HG03196 (cell line): ENCODE results near the gene SNCG.
"Not testable (repeated sequence)": the region's sequence is repeated elsewhere in the genome, so short reads cannot be mapped to it uniquely, and the experiment has no call there.

Experiments
- ATAC-seq: cut with Tn5 transposase; IDR thresholded peaks from one replicate; pipeline ENCODE4 v1.9.1; 2021; ENCODE audit not compliant: unreplicated experiment

The SNCG gene

GRCh38 chr10:86958116-86958900 is at the start of gene SNCG:
Gene SNCG, plus strand, starts transcription at chr10:86958599. Its CDS starts 99 bp downstream, at chr10:86958698.
- no peak for ATAC-seq

GRCh38 chr10:86914734-86915133 is 43.7 kb upstream of the SNCG start:
- no peak for ATAC-seq

- ATAC-seq, result no peak
These were observed 40.4 kb upstream of the SNCG start for GRCh38 chr10:86918022-86918471.

DNA sequence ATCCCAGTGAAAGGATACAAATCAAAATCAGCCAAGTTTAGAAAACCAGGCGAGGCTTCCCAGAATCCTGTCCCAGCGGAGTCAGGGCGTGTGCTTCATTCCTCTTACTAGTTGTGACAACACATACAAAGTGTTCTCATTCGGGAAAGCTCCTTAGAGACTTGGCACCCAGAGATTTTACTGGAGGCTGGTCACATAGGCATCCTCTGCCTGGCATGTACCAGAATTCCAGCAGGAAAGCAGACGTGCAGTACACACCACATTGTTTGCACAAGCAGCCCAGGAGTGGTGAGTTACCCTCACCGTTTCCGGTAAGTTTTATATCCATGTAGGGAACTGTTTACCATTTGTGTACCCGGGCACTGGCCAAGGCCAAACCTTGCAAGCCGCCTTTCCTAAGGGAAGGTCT is 35.8 kb upstream of the SNCG start:
- ATAC-seq, result no peak

GRCh38 chr10:86929468-86930380 is 28.7 kb upstream of the SNCG start:
- no peak for ATAC-seq

GRCh38 chr10:86931872-86932271 is 26.5 kb upstream of the SNCG start:
- no peak for ATAC-seq

DNA sequence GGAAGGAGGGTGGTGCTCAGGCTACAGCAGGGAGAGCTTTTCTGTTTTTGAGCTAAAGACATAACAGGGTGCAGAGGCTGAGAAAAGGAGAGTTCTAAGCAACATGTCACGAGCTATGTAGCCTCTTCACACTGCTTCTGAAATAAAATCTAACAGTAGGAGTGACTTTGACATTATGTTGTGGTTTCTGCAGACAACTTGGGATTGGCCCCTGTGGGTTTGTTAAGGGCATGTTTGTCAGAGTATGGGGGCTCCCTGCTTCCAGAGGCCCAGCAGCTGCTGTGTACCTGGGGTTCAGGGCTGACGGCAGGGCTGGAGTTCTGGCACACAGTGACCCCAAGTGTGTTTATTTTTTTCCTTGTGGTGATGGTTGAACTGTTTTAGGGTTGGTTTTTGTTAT is 25.7 kb upstream of the SNCG start:
- no peak for ATAC-seq

GRCh38 chr10:86934162-86934711 is 24.2 kb upstream of the SNCG start:
- ATAC-seq, result not testable (repeated sequence)

- no peak for ATAC-seq
These were observed 21.5 kb upstream of the SNCG start for GRCh38 chr10:86936661-86937501.

DNA sequence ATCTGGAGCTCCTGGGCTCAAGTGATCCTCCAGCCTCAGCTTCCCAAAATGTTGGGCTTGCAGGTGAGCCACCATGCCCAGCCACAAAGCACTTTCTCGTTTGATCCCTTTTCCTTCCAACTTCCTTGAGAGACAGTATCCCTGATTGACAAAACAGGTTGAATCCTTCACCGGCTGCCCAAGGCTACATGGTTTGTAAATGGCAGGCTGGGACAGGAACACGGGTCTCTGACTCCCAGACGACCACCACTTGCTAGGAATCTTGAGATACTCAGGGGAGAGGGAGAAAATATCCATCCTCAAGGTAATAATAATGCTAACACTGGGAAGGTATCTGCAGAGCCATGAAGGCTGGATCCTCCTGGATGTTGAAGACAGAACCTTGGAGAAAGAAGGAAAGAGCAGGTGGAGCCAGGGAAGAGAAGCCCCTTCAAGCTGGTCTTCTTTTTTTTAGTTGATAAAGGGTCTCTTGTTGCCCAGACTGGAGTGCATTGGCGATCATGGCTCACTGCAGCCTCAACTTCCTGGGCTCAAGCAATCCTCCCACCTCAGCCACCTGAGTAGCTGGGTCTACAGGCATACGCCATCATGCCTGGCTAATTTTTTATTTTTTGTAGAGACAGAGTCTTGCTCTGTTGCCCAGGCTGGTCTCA is 20.8 kb upstream of the SNCG start:
- no peak for ATAC-seq

DNA sequence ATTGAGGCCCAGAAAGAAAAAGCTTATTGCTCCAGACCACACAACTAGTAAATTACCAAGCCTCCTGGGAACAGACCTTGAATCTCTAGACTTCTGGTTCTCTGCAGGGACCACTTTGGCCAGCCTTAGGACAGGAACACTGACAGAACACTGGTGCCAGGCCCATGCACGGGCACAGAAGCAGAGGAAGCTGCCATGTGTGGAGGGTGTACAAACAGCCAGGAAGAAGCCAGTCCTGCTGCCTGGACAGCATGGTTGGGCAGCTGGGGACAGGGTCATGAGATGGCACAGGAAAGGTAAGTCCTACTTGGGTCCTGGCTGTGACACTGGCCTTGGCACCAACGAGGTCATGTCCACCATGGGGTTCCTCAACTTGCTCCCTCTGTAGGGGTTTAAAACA is 20.1 kb upstream of the SNCG start:
- ATAC-seq, result no peak

GRCh38 chr10:86940076-86940475 is 18.3 kb upstream of the SNCG start:
- not testable (repeated sequence) for ATAC-seq

DNA sequence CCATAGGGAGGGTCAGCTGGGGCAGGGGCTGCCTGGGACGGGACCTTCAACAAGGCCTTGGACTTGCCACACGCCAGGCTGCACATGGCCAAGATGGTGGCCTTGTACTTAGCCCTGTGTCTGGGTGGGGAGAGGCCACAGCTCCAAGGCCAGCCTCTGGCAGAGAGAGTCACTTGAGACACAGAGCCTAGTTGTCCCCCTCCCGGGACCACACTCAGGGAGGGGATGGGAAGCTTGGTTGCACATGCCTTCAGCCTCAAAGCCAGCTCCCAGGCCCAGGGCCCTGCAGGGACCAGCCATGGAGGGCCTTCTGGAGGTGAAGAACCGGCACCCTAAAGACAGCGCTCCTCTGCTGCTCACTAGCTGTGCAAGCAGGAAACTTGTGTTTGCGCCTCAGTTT is 17.7 kb upstream of the SNCG start:
- no peak for ATAC-seq

DNA sequence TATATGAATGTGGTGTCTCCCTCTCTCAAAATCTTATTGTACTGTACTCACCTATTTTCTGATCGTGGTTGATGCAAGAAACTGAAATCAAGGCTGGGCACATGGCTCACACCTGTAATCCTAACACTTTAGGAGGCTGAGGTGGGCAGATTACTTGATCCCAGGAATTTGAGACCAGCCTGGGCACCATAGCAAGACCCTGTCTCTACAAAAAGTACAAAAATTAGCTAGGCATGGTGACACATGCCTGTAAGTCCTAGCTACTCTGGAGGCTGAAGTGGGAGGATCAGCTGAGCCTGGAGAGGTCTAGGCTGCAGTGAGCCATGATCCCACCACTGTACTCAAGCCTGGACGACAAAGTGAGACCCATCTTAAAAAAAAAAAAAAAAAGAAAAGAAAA is 17.0 kb upstream of the SNCG start:
- no peak for ATAC-seq

- ATAC-seq, result no peak
These were observed 16.4 kb upstream of the SNCG start for GRCh38 chr10:86941991-86942421.

- ATAC-seq, result no peak
These were observed 15.7 kb upstream of the SNCG start for GRCh38 chr10:86942441-86943315.

GRCh38 chr10:86943316-86944030 is 14.9 kb upstream of the SNCG start:
- no peak for ATAC-seq

- ATAC-seq, result no peak
These were observed 14.4 kb upstream of the SNCG start for GRCh38 chr10:86944031-86944419.

DNA sequence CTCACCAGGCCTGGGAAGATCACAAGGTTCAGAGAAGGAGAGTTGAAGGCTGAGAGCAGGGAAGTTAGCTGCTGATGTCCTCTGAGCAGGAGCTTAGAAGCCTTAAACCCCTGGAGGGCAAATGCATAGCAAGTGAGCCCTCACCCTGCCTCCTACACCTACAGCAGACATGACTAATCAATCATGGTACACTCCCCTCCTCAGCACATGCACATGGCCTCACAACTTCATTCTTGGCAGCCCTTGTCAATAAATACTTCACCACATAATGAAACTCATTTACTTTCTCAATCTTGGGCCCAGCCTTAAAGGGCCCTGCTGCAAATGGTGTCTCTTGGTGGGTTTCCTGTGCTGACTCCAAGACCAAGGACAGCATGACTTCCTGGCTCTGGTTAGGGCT is 13.9 kb upstream of the SNCG start:
- no peak for ATAC-seq
